HG03469 (cell line): Measurements from ENCODE around the gene CACNA1S.

Source experiments
- ATAC-seq: cut with Tn5 transposase; IDR thresholded peaks from one replicate; pipeline ENCODE4 v1.9.1; 2021; ENCODE audit warnings: mild to moderate bottlenecking, moderate library complexity, moderate number of reproducible peaks; ENCODE audit not compliant: unreplicated experiment

The CACNA1S gene

DNA sequence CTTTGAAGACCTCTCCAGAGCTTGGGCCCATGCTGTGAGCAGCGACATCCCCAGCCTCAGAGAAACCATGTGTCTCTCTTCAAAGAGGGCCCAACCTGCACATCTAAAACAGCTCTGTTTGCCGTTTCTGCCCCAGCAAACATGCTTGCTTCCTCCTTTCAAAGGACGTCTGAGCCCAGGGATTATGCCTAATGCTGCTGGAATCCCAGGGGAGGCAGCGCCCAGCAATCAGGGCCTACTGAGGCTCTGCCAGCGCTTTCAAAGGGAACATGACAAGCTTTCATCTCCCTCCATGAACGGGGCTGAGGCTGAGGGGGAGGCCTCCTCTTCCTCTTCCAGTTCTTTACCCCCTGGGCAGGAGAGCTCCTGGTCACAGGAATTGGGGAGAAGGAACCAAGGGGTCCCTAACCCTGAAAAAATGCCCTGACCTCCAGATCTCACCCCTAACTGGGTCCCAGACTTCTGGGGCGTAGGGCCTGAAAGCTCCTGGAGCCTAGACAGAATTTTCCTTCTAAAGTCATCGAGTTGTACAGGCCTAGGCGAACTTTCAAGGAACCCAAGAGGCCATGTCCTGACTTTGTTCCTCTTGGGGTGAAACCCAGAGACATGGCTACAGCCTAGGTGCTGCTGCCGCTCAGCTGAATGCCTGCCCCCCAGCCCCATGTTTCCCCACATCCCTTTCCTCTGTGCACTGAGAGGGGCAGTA is 28.2 kb upstream of the CACNA1S start:
- no peak for ATAC-seq

DNA sequence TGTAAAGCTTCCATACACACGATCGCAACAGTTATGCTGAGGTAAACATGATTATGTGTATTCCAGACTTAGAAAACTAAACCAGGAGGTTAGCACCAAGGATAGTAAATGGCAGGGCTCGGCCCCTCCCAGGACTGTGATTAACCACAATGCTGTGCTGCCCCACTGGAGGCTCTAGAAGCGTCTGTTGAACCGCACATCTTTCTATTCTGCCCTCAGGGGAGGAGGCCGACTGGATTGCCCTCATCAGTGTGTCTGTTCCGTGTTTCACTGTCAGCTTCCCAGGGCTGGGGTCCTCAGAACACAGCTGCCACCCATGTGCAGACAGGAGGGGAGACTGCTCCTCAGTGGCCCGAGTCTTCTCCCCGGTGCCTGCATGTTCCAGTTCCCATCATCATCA is 27.5 kb upstream of the CACNA1S start:
- ATAC-seq: no peak

DNA sequence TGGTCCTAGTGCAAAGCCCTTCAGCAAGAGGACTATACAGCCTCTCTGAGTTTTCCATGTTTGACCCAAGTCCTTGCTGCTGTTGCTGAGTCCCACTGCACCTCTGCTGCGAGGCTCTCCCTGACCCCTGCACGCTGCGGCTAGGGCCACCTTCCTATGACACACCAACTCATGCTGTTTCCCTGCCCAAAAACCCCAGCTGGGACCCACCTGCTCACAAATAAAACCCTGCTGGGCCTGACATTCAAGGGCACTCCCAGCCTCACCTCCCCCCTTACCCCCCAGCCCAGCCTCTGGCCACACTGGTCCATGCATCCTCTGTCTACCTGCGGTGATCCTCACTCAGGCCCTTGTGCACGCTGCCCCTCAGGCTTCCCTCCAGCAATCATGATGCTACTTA is 27.1 kb upstream of the CACNA1S start:
- no peak for ATAC-seq

DNA sequence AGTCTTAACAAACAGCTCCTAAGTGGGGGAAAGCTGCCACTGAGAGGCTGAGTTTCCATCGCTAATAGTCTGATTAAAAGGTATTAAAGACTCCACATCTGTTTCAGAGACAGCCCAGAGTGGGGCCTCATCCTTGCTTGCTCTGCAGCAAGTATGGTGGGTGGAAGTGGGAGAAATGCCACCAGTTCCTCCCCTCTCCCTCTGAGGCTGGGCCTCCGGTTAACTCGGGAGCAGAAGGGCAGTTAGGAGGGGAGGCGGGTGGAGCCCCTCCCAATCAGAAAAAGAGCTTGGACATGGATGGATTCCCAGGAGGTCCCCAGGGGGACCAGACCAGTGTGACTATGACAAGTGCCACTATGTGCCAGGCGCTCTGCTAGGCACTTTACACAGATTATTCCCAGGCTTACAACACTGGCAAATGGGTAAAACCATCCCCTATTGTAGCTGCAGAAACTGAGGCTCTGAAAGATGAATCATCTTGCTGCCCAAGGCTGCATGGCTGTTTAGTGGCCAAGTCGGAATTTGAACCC is 26.1 kb upstream of the CACNA1S start:
- no peak for ATAC-seq

DNA sequence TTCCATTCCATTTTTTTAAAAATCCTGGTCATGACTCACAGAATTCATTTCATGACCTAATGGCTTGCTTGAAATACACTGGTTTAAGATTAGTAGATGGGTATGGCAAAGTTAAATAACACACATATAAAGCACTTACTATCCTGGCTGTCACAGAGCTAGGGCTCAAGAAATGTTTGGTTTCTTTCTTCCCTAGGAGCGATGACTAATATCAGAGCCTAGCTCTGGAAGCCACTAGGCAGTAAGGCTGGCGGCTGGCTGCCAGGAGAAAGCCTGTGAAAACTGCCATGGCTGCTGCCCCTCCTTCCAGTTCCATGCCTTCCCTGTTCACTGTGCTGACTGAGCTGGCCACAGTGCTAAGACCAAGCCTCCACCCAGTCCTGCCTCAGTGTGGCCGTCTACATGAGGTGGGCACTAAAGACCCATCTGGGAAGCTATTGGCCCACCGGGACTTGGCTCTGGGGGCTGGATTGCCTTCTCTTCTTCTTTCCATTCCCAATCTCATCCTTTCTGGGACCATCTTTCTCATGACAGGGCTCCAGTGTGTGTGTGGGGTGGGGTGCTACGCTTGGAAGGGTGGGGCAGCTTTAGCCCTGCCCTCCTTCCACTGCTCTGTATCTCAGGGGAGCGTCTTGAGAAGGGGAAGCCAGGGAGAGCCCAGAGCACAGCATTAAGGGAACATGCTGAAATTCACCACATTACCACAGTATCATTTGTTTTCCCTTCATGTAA is 25.5 kb upstream of the CACNA1S start:
- ATAC-seq: no peak

DNA sequence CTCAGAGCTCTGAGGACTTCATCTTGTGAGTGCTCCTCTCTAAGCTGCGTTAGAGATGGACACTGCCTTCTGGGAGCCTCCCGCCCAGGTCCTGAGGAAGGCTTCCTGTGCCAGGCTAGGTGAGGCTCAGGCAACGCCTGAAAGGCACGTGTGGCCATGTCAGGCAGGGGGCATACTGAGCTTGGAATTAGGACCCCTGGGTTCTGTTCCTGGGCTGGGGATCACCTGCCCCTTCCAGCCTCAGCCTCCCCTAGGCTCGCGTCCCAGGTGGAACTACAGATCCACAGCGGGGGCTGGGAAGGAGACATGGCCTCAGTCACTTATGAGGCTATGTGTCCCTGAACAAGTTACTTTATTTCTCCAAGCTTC is 24.8 kb upstream of the CACNA1S start:
- ATAC-seq: no peak

DNA sequence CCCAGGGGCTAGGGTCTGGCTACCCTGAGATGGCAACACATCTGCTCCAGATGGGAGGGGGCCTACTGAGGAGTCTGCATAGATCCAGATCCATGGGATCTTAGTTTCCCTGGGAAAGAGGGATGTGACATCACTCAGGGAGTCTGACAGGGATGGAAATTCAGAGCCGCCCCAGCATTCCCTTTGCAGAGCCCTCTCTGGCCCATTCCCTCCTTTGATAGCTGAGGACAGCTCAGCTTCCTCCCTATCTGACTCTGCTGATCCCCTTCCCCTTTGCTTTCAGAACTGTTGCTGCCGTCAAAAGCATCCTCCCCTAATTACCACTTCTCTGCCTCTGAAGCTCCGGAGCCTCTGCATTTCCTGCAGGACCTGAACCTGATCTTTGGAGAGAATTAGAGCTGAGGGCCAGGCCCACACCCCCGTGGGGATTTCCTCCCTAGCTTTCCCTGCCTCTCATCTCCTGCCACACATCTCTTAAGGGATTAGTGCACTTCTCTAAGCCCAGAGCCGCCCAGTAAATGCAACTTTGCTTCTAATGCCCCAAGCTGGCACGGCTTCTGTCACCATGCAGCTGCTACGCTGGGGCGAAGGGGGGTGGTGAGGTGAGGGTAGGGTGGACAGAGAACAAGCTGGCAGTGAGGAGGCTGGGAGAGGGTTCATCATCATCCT is 24.3 kb upstream of the CACNA1S start:
- no peak for ATAC-seq

DNA sequence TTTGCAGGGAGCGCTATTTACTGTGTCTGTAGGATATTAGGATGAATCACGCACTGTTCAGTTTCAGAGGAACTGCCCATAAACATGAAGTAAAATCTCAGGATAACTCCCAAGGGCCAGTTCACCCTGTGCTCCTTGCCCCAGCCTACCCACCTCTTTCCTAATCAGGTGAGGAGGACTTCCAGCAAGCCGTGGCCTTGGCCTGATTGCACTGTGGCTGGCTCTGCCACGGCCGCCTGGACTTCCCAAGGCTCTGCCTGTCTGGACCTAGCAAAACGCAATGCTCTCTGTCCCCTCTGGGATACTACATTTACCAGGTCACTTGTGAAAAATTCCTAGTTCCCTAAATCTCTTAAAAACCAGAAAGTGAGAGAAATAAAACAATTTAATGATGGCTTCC is 22.2 kb upstream of the CACNA1S start:
- no peak for ATAC-seq

DNA sequence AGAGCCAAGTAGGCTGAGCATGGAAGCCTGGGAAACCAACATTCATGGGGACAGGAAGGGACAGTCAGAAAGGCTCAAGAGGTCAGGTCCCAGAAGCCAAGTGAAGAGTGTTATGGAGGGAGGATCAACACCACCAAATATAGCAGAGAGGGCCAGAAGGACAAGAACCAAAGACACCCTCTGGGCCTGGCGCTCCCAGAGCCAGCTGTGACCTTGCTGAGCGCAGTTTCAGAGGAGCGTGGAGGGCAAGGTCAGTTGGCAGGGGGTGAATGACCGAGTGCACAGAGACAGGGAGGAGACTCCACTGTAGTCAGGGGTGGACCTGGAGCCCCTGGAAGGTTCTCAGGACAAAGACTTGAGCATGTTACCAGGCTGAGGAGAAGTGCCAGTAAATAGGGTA is 19.2 kb upstream of the CACNA1S start:
- ATAC-seq: no peak

DNA sequence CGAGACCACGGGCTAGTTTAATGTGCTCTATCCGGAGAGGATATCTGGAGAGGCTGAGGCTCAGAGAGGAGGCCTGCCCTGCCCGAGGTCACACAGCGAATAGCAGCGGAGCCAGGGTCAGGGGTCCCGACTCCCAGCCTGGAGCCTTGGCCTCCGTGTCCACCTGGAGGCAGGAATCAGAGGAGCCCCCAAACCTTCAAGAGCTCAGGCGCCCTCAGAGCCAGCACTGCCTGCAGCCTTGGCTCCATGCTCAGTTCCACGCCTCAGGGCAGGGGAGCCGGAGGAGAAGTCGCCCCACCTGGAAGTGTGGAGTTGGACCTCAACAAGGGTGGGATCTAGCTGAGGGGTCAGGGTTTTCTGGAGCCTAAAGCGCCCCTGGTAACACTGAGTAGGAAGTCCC is 16.7 kb upstream of the CACNA1S start:
- ATAC-seq: no peak

DNA sequence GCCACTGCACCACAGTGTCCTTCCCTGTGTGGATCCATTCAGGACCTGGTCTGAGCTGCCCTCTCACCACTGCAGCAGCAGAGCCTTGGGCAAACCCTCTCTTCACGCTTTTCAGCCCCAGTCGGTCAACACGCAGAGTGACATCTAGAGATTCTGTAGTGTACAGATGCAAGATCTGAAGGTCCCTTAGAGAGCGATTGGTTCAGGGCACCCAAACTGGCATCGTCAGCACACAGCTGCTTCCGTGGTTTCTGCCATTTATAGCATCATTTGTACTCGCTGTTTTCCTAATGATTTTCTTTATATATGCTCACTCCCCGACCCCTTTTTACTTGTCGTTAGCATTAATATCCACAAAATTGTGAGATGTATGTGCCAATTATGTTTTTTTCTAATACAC is 16.2 kb upstream of the CACNA1S start:
- no peak for ATAC-seq

DNA sequence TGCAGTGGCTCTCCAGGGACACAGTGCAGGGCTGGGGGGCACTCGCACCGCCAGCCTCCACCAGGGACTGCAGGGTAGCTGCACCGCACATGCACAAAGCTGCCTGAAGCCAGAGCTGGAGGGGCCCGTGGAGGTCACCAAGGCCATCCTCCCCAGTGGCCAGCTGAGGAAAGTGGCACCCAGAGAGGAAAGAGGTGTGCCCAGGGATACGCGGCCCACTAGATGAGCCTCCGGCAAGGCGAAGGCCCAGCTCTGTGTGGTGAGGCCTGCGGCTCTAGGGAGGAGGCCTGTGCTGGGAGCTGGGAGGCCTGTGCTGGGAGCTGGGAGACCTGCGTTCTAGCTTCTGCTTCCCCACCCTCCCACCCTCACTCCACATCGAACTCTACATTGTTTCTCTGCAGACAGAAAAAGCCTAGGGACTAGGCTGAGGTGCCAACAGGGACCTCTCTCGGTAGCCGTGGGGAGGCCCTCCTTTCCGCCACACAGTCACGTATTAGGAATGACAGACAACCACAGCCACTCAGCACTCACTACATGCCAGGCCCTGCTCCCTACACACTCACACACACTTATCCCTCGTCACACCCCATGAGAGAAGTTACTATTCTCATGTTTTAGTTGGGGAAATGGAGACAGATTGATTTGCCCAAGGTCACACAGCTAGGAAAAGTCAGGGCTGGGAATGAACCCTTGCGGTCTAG is 15.7 kb upstream of the CACNA1S start:
- ATAC-seq: no peak

DNA sequence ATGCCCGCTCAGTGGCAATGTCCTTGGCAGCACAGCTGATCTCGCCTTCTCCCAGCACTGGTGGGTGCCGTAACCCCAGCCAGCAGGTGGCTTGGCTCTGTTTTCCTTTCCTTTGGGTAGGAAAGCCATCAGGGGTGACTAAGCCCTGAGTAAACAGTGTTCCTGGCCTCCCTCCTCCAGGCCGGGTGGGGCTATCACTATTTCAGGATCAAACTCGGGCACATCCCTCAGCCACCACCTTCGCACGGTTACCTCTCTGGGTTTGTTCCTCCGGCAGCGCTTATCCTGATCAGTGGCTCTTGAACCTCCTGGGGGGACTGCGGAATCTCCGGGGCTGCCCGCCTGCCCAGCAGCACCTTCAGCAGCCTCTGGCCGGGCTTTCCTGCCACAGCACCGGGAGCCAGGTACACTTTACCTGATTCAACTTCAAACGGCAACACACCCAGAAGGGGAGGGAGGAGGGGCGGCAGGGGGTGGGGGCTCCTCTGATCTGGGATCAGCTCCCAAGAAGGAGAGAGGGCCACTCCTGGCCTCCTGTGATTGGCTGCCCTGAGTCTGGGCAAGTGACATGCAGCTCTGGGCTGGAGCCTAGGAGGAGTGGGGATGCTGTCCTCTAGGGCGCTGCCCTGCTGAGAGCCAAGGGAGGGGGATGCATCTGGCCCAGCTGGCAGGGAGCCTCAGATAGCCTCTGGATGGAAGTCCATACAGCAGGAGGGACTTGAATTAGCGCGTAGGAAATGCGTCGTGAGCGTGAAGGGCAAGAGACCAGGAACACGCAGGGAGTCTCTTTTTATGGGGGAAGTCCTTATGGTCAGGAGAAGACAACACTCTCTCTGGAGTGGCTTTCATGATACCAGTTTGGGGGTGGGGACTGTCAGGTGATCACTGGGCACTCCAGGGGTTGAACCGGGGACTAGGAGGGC is 14.9 kb upstream of the CACNA1S start, which contains the start of gene ASCL5:
TSS of gene ASCL5 (minus strand) at position 353 of the 923 bp plus-strand sequence. CDS start 11,812 bp downstream, outside the sequence.
- no peak for ATAC-seq

DNA sequence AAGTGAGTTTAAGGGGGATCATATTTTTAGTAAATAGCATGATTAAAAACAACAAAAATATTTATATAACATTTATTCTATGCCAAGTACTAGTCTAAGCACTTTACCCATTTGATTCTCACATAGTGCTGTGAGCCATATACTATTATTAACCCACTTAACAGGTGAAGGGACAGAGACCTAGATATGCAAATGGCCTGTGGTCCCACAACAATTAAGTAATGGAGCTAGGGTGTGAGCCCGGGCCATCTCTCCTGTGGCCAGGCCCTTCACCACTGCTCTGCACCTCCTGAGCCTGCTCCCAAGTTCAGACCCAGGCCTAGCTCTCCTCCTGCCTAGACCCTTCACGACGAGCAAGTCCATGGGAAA is 14.2 kb upstream of the CACNA1S start:
- ATAC-seq: no peak

DNA sequence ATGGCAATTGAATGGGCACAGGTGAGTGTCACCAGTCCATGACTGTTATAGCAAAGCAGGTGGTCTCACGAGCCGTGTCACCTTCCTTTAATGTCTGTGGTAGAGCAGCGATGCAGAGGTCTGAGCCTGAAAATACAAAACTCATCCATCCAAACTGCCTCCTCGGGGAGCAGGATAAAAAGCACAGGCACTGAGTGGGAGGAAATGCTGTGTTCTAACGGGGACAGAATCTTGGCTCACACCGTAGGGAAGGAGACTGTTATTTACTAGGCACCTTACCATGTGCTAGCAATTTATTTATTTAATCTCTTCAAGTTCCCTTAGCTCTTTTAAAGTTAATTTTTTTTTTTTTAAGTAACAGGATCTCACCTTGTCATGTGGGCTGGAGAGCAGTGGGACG is 13.6 kb upstream of the CACNA1S start:
- no peak for ATAC-seq

DNA sequence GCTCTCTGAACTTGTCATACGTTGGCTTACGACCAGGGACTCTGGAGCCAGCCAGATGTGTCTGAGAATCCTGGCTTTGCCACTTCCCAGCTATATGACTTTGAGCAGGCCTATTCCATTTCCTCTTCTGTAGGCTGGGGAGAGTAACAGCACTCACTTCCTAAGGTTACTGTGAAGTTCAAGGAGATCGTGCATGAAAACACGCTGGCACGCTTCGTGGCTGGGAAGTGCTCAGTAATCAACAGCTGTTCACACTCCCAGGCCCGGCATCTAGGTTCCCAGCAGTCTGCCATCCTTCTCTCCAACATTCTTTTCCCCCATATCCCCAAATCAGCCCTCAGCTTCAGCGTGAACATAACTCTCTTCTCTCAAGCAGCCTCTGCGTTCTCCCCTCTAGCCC is 12.8 kb upstream of the CACNA1S start:
- ATAC-seq: no peak

DNA sequence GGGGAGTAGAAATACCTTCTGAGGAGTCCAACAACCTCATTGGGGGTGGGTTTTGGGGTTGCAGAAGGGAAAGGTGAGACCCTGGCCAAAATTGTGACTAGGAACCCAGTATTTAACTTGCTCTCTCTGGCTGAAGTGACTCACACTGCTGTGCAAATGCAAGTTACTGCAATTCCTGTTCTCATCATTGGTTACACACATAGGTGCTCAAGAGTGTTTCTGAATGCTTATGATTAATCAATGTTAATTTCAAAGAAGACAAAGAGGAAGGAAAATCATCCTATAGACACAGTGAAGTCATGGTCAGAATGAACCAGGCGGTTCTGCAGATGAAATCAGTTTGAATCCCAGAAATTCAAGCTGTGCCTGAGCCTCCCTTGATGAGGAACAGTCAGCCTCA is 11.6 kb upstream of the CACNA1S start:
- no peak for ATAC-seq

DNA sequence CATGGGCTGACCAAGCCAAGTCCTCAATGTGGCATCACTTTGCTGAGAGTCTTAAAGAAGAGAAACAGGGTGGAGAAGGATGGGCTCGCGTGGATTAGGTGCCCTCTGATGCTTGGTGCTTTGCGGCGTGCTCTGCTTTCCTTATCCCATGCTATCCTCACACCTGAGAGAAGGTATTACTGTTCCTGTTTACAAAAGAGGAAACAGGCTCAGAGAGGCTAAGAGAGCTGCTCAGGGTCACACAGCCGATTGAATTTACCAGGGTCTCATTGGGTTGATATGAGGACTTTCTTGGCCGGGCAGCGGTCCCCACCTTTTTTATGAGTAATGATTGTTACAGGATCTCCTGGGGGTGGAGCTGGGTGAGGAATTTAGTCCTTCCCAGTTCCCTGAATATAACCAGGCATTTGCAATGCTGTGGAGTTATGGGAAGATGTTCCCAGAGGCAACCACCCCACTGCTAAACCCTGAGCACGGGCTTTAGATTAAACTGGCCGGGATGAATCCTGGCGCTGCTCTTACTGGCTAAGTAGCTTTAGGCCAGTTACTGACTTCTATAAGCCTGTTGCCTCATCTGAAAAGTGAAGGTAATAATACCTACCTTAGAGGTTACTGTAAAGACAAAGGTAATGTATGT is 10.2 kb upstream of the CACNA1S start:
- no peak for ATAC-seq
